HG02642 (cell line): ENCODE data around the gene PAQR4.

ENCODE experiments used
- ATAC-seq: cut with Tn5 transposase; IDR thresholded peaks from one replicate; pipeline ENCODE4 v1.9.1; 2021; ENCODE audit warnings: mild to moderate bottlenecking; ENCODE audit not compliant: unreplicated experiment, poor library complexity

The PAQR4 gene

DNA sequence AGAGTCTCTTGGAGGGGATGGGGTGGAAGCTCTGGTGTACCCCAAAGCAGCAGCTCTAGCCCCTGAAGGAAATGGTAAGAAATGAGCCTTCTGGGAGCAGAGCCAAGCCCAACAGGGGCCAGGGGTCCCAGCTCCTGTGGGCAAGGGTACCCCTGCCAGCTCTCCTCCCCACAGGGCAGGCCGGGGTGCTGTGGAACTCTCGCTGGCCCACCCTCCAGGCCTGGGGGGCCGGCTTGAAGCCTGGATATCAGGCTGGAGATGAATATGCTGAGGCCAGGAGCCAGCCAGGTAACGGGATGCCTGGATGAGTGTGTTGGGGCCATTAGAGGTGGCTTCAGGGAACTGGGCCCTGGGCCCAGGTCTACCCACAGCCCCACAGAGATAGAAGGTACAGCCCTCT, 31.4 kb downstream of the PAQR4 start:
- ATAC-seq: no peak

DNA sequence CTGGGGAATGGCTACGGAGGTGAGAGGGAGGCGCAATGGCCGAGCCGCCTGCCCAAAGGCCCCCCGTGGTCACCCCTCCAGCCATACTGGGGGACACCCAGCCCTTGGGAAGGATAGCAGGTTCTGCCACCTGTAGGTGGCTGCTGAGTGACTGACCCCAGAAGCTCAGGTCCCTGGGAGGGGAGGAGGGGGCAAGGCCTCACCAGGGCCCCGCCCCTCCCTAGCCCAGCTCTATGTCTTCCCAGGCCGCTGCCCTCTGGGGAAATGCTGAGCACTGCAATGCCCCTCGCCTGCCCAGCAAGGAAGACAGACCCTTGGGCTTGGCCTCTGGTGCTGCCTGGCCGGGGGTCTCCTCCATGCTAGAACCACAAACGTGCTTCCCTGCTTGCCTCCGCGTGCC, 32.2 kb downstream of the PAQR4 start:
- no peak for ATAC-seq

DNA sequence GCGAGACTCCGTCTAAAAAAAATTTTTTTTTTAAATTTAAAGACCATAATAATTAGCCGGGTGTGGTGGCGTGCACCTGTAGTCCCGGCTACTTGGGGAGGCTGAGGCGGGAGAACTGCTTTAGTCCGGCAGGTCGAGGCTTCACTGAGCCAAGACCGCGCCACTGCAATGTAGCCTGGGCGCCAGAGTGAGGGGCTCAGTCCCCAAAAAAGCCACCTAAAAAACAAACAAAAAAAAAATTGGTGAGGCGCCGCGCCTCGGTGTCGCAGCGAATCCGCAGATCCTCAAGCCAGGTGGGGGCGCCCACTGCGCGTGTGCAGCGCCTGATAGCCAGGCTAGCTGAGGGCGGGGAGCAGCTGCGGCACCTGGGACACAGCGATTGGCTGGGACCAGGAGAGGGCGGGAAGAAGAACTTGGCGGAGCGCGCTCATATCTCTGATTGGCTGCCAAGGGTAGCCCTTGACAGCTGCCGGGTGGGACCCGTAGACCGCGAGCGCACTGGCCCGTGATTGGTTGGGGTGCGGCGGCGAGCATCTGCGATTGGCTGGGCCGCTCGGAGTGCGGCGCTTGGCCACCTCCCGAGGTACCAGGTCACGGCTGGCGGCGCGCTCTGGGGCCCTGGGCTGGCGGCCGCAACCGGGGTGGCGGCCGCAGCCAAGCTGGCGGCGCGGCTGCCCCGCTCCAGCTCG, 34.6 kb downstream of the PAQR4 start:
- ATAC-seq: peak; percentile 96

DNA sequence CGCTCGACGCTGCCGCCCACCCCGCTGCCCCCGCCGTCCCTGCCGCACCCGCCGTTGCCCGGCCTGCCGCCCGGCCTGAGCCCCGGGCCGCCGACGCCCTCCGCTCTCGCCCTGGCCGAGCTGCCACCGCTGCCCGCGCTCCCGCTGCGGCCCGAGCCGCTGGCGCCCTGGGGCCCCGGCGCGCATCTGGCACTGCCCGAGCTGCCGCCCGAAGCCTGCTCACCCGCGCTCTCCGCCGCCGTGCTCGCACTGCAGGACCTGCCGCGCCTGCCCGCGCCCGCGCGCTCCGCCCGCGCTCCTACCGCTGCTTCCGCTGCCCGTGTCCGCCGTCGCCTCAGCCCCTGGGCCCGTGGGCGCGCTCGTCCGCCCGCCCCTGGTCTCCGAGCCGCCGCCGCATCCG, 35.2 kb downstream of the PAQR4 start:
- peak; percentile 16 for ATAC-seq

DNA sequence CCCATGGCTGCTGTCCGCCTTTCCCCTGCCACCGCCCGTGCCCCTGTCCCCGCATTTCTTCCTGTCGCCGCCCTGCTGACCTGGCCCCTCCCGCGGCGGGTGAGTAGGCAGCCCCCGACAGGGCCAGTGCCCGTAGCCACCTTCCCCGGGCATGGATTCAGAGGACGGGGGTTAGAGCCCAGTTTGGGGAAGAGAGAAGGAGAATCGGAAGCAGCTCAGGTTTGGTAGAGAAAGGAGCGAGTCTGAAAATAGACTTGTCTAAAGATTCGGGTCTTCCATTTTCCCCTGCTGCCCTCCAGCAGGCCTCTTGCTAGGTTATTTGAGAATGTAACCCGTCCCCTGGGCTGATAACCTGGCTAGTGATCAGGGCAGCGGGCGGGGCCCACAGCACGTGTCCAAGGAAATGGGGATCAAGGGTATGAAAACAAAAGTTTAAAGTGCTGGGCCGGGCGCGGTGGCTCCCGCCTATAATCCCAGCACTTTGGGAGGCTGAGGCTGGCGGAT, 35.7 kb downstream of the PAQR4 start:
- ATAC-seq: no peak

DNA sequence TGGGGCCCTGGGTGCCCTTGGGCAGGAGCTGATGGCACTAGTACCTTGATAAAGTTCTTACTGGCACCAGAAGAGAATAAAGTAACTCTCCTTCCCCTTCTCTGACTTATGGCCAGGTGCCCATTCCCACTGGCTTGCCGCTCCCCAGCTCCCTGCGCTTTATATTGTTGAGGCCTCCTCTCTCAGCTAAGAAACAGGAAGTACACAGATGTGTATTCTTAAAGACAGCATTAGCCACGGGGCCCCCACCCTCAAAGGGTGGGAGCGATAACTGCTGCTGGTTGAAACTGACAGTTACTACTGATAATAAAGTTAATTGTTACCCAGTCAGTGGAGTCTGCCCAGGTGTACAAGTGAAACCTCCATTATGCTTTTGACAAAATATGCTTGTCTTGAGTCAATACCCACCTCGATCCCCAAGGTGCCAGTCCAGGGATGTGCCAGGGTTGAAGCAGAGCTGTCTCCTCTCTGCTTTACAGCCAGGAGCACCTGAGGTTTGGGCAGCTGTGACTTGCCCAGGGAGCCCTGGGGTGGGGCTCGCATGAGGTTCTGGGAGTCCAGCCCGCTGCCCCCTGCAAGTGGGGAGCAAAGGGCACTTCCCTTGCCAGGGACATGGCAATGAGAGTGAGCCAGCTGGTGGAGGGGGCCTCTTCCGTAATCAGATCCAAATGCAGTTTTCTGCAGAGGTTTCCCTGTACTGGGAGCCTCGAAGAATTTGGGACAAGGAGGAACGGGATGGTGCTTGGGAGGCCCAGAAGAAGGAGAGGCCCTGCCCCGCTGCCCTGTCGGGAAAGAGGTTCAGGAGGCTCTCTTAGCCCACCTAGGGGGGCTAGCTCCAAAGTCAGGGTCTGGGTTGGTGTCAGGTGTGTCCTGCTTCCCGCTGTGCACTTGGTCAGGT, 38.2 kb downstream of the PAQR4 start:
- no peak for ATAC-seq

DNA sequence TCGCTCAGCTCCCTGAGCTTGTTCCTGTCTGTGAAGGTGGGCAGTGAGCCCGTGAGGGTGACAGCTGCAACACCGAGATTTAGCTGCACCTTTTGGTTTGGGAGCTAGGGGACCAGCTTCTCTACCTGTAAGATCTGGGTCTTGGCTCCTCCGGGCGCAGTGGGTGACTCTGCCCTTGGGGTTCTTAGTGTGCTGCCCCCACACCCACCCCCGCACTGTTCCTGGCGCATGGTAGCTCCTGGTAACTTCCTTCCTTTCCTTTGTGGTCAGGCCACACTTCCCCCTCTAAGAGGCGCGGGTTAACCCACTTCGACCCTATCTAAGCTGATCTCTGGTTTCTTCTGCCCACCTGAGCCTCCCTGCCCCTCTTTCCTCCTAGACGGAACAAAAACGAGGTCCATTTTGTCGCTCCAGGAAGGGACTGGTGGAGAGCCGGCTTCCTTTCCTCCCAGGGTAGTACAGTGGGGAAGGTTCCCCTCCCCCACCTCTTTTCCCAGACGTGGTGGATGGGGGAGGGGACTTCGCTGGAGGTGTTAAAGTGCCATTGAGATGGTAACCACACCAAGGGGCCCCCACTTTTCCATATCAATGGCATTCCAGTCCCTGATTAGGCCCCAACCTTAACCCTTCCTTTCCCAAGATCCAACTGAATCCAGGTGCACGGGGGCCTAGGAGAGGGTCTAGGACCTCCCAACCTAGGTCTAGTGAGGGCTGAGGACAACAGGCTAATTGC, 39.0 kb downstream of the PAQR4 start:
- ATAC-seq: no peak

DNA sequence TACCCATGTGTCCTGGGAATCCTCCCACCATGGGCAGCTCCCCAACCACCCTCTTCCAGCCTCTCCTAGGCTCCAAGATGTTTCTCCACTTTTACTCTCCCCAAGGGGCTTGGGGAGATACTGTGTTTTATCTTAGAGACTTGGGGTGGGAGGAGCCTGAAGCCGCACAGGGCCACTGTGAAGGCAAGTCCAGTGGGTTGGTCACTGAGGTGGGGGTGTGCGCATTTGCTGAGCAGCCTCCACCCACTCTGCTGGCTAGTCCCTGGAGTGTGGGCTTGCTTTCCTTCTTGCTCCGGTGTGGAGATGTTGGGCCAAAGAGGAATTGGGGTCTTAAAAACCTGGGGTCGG, 39.5 kb downstream of the PAQR4 start:
- no peak for ATAC-seq

DNA sequence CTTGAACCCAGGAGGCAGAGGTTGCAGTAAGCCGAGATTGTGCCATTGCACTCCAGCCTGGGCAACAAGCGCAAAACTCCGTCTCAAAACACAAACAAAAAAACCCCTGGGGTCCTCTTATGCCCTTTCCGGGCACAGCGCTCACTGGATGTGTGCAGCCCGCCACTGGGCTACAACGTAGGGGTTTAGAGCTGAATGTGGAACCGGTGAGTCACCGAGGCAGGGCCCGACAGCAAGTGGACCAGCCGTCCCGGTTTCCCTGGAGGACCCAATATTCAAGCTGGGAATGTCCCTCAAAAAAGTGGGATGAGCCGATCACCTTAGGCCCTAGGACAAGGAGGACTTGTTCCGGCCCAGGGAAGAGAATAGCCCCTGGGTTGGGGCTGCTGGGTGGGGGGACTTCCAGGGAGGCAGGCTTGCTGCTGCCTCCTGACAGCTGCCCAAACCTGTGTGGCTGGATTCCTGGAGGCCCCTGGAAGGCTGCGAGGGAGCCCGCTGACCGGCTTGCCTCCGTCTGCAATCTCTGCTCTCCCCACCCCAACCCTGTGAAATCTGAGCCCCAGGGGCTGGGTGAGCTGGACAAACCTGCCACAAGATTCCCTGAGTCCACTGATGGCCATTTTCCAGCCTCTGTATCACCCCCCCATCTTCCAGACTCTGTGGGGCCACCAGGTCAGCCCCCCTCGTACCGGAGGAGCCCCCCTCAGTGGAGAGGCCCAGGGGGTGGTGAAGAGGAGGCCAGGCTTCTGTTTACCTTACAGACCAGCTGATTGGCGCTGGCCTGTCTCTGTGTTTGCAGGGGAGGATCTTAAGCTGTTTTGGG, 40.6 kb downstream of the PAQR4 start:
- ATAC-seq: no peak

DNA sequence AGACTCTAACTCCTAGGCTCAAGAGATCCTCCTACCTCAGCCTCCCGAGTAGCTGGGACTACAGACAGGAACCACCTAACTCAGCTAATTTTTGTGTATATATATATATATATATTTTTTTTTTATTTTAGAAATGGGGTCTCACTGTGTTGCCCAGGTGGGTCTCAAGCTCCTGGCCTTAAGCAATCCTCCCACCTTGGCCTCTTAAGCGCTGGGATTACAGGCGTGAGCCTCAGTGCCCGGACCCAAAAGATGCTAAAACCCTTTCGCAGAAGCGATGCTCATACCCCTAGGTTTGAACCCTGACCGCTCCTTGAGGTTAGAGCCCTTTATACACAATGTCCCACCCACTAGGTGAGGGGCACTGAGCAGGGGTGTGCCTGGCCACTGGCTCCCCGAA, 41.4 kb downstream of the PAQR4 start:
- no peak for ATAC-seq

DNA sequence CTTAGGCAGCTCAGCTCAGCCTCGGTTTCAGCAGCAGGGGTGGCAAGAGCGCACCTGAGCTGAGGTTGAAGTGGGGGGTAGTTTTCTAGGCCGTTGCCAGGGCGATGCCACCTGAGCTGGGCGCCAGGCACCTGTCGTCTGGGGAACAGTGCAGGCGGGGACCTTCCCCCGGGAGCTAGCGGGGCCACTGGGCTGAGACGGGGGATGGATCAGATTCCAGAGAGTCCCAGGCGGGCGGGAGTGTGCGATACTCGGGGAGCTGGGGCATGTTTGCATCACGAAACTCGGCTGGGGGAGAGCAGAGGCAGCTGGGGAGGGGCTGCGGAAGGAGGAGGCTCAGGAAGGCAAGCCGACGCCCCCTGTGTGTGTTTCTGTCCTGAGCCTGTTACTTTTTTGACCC, 43.1 kb downstream of the PAQR4 start:
- no peak for ATAC-seq

DNA sequence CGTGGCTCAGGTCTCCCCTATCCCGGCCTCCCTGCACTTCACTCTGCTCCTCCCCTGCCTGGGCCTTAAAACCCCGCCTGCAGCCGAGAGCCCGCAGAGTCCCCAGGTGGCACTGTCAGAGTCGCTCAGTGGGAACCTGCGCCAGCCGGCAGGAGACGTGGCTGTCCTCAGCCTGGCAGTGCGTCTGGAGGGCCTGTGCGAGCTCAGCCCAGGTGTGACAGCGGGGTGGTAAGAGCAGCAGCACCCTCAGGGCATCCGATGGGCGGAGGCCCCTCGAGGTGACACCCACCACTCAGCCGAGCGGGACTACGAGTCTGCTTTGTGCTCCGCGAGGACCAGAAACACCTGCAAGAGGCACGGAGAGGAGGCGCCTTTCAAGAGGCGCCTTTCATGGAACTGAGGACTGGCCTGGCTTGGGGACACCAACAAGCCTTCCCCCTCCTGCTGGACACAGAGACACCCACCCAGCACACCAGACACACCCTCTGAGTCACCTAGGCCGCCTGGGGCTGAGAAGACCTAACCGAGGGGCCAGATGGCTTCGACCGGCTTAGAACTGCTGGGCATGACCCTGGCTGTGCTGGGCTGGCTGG, 43.8 kb downstream of the PAQR4 start, which contains the start of gene CLDN9:
CLDN9 (plus strand) TSS at position 96 of the 593 bp plus-strand sequence; CDS start at position 536, 440 bp downstream.
- ATAC-seq: no peak

DNA sequence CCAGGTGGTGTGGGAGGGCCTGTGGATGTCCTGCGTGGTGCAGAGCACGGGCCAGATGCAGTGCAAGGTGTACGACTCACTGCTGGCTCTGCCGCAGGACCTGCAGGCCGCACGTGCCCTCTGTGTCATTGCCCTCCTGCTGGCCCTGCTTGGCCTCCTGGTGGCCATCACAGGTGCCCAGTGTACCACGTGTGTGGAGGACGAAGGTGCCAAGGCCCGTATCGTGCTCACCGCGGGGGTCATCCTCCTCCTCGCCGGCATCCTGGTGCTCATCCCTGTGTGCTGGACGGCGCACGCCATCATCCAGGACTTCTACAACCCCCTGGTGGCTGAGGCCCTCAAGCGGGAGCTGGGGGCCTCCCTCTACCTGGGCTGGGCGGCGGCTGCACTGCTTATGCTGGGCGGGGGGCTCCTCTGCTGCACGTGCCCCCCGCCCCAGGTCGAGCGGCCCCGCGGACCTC, 44.4 kb downstream of the PAQR4 start:
- no peak for ATAC-seq

DNA sequence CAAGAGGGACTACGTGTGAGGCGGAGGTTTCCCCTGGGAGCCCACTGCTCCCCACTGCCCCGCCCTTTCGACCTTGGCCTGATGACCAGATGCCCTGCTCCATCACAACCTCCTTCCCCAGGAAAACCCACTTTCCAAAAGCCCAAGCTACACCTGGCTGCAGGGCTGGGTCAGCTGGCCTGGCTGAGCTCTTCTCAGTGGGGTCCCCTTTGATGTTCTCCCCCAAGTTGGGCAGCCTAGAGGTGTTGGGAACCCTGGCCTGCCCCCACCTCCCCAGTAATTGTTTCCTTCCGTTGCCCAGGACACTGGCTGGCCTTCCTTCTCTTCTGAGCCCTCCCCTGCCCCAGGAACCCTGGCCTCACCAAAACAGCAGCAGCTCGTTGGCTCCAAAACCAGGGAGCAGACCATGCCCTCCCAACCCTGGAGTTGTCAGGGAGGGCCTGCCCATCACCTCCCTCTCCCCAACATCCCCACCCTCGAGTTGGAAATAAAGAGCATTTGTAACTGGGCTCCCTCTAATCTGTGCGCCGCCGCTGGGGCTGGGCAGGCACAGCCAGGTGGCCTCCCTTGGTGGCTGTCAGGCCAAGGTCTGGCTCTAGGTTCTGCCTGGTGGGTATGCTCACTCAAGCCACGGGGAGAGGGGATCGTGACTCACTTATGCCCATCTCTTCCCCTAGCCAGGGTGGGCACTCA, 45.0 kb downstream of the PAQR4 start:
- ATAC-seq: no peak

DNA sequence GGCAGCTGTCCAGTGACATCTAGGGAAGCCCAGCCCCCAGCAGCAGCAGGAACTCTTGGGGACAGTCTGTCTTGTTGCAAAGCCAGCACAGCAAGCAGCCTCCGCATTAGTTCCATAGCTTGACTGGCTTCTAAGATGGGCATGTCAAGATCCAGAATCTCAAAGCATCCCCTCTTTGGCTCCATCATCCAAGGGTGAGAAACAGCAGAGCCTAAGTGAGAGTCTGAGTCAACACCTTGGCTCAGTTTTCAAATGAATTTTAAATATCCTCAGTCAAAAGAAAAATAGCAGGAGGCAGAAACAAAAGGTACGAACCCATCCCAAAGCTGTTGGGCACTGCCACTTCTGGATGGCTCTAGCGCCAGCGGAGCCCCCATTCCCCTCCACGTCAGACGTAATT, 45.8 kb downstream of the PAQR4 start:
- no peak for ATAC-seq

DNA sequence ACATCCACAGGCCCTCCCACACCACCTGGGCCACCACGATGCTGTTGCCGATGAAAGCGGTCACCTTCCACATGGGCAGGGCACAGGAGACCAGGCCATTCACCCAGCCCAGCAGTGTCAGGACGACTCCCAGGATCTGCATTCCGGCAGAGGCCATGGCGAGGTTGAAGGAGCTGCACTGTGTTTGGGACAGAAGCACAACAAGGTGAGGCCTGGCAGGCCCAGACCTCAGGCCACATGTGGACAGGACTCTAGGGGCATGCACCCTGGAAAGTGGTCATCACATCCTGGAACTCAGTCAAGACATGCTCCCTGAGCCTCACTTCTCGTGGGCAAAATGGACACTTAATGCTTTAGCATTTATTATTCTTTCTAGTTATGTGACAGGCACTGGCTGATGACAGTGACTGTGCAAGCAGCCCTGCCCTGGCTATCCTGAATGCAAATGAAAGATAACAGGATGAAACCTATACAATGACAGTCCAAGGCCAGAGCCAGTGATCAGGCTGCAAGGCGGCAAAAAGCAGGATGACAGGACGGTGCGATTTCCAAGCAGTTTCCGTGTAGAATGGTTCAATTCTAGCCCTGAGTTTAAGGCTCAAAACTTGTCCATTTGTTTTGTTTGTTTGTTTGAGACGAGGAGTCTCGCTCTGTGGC, 46.8 kb downstream of the PAQR4 start:
- ATAC-seq: no peak

DNA sequence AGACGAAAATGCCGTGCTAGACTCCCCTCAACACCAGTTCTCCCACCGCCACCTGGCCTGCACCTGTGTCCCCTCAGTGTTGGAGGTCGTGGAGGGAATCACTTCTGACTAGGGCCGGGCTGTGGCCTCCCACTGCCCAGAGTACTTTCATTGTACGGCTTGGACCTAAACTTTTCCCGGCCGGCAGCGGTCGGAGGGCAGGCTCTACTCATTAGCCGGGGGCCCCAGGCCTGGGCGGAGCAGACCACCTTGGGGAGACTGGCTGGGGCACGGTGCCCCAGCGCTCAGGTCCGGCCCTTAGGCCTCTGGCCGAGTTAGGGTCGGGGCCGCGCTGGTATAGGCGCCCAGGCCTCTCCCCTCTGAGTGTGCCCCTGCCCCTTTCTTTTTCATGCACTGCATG, 48.2 kb downstream of the PAQR4 start:
- ATAC-seq: no peak

DNA sequence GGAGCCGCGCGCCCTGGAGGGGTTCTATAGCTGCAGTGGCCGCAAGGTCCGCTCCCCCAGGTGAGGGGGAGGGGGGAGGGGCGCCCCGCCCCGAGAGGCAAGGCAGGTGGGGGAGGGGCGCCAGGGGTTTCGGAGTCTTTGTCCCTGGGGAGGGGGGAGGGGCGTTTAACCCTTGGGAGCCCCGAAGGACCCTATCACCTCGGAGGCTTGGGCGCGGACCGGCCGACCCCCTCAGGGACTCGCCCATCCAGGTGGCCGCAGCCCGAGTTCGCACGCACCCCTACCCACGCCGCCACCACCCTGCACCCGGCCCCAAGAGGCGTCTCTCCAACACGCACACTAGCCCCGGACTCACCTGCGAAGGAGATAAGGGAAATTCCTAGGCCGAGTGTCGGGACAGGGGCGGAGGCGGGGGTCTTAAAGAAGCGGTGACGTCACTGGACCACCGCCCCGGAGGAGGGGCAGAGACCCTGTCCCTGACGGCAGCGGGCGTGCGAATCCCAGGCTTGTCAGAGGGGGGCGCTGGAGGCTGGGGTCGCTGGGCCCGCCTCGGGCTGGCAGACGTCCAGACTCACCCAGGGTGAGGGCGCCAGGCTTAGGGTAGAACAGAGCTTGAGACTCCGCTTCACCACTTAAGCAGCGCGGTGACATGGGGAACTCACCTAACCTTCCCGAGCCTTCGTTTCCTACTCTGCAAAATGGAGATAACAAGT, 48.8 kb downstream of the PAQR4 start, which contains the start of gene CLDN6:
CLDN6 (minus strand) TSS at position 390 of the 713 bp plus-strand sequence. CDS start 2,162 bp downstream, outside the sequence.
- ATAC-seq: no peak
